ENCODE measurements around the gene THAP4.
"Not testable (repeated sequence)": the region's sequence is repeated elsewhere in the genome, so short reads cannot be mapped to it uniquely, and the experiment has no call there.

The THAP4 gene

GRCh38 chr2:241571821-241572620, 64.9 kb downstream of the THAP4 start:
- no peak for DNase-seq (ENCODE audit: low read depth)

GRCh38 chr2:241570961-241571581, 65.9 kb downstream of the THAP4 start:
- H3K4me3 ChIP-seq (ENCODE audit: low read depth, low read length) = no peak overlapping the region
- no peak for DNase-seq (ENCODE audit: low read depth)

More at GRCh38 chr2:241571821-241572620, 64.9 kb downstream of the THAP4 start:
- no peak overlapping the region for H3K4me3 ChIP-seq (ENCODE audit: low read depth, low read length)

GRCh38 chr2:241569831-241570281, 67.1 kb downstream of the THAP4 start:
- no peak overlapping the region for H3K4me3 ChIP-seq (ENCODE audit: low read depth, low read length)
- no peak for DNase-seq (ENCODE audit: low read depth)

GRCh38 chr2:241568726-241569125, 68.2 kb downstream of the THAP4 start:
- H3K4me3 ChIP-seq (ENCODE audit: low read depth, low read length) = no peak overlapping the region
- DNase-seq (ENCODE audit: low read depth) = no peak

GRCh38 chr2:241567776-241568175, 69.2 kb downstream of the THAP4 start:
- H3K4me3 ChIP-seq (ENCODE audit: low read depth, low read length) = no peak overlapping the region
- DNase-seq (ENCODE audit: low read depth) = no peak

GRCh38 chr2:241567266-241567665, 69.7 kb downstream of the THAP4 start:
- H3K4me3 ChIP-seq (ENCODE audit: low read depth, low read length); DNase-seq (ENCODE audit: low read depth): not testable (repeated sequence)

- DNase-seq (ENCODE audit: low read depth) = no peak
These were observed 70.5 kb downstream of the THAP4 start for GRCh38 chr2:241566468-241566867.

GRCh38 chr2:241566021-241566420, 70.9 kb downstream of the THAP4 start:
- not testable (repeated sequence) for H3K4me3 ChIP-seq (ENCODE audit: low read depth, low read length); DNase-seq (ENCODE audit: low read depth)

More at GRCh38 chr2:241566468-241566867, 70.5 kb downstream of the THAP4 start:
- no peak overlapping the region for H3K4me3 ChIP-seq (ENCODE audit: low read depth, low read length)

- DNase-seq (ENCODE audit: low read depth) = no peak
- H3K4me3 ChIP-seq (ENCODE audit: low read depth, low read length) = no peak overlapping the region
These were observed 71.5 kb downstream of the THAP4 start for GRCh38 chr2:241565411-241565810.

GRCh38 chr2:241564596-241565410, 72.2 kb downstream of the THAP4 start:
- H3K4me3 ChIP-seq (ENCODE audit: low read depth, low read length) = no peak overlapping the region
- DNase-seq (ENCODE audit: low read depth) = no peak

GRCh38 chr2:241563981-241564595, 72.9 kb downstream of the THAP4 start:
- H3K4me3 ChIP-seq (ENCODE audit: low read depth, low read length) = no peak overlapping the region
- DNase-seq (ENCODE audit: low read depth) = no peak

- DNase-seq (ENCODE audit: low read depth) = no peak
- H3K4me3 ChIP-seq (ENCODE audit: low read depth, low read length) = no peak overlapping the region
These were observed 73.4 kb downstream of the THAP4 start for GRCh38 chr2:241563571-241563980.

- no peak for DNase-seq (ENCODE audit: low read depth)
- H3K4me3 ChIP-seq (ENCODE audit: low read depth, low read length) = no peak overlapping the region
These were observed 73.9 kb downstream of the THAP4 start for GRCh38 chr2:241563031-241563507.

- no peak overlapping the region for H3K4me3 ChIP-seq (ENCODE audit: low read depth, low read length)
- DNase-seq (ENCODE audit: low read depth) = no peak
These were observed 74.6 kb downstream of the THAP4 start for GRCh38 chr2:241562269-241562891.

GRCh38 chr2:241561832-241562231, 75.1 kb downstream of the THAP4 start:
- H3K4me3 ChIP-seq (ENCODE audit: low read depth, low read length) = no peak overlapping the region

GRCh38 chr2:241560883-241561474, 76.0 kb downstream of the THAP4 start:
- no peak for DNase-seq (ENCODE audit: low read depth)
- no peak overlapping the region for H3K4me3 ChIP-seq (ENCODE audit: low read depth, low read length)

More at GRCh38 chr2:241561832-241562231, 75.1 kb downstream of the THAP4 start:
- peak; percentile 31 for DNase-seq (ENCODE audit: low read depth)

GRCh38 chr2:241560162-241560882, 76.6 kb downstream of the THAP4 start:
- H3K4me3 ChIP-seq (ENCODE audit: low read depth, low read length) = peak overlapping the region; percentile 70
- DNase-seq (ENCODE audit: low read depth) = no peak
